WTC11 (cell line): ENCODE data around the gene LDLRAD3.

Experiments used
- ELF4 ChIP-seq: sonication (generic); formaldehyde crosslinking; IDR thresholded peaks from 2 replicates; pipeline ENCODE4 v1.8.1; 2022; ENCODE audit warnings: low read depth, mild to moderate bottlenecking, moderate library complexity, missing genetic modification reagents
- MXD4 ChIP-seq: fragments of 250-450 bp; sonication (Bioruptor Pico); IDR thresholded peaks from 2 replicates; pipeline ENCODE4 v1.8.0; 2021; ENCODE audit warnings: mild to moderate bottlenecking, moderate library complexity, borderline replicate concordance
- NFYB ChIP-seq: sonication (generic); formaldehyde crosslinking; conservative IDR thresholded peaks from 2 replicates; pipeline ENCODE4 v1.8.0; 2022; ENCODE audit warnings: low read depth, missing genetic modification reagents
- TF ChIP-seq, protein P1 (sequence below): sonication (generic); formaldehyde crosslinking; IDR thresholded peaks from 2 replicates; pipeline ENCODE4 v1.8.1; 2023; ENCODE audit warnings: mild to moderate bottlenecking, moderate library complexity, missing genetic modification reagents

DNA sequence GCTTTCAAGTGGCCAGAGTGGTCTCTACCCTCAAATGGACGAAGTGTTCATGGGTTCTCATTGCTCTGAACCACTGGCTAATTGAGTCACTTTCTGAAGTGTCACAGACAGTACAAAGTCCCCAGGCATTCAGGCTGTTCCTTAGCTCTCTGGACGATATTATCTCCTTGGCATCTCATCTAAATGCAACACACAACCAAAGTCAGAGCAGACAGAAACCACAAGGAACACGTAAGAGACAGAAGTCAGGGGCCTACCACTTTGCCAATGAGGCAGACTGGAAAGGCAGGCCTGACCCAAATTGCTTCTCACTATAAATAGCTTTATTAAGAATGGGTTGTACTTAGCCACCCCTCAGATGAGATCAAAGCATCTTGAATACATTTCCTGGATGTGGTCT, 29.0 kb upstream of the LDLRAD3 start:
- no peak for TF ChIP-seq ELF4
- no peak for TF ChIP-seq NFYB (CRISPR knock-in tag)
- no peak for TF ChIP-seq MXD4 (CRISPR knock-in tag)
- TF ChIP-seq, protein P1, sequence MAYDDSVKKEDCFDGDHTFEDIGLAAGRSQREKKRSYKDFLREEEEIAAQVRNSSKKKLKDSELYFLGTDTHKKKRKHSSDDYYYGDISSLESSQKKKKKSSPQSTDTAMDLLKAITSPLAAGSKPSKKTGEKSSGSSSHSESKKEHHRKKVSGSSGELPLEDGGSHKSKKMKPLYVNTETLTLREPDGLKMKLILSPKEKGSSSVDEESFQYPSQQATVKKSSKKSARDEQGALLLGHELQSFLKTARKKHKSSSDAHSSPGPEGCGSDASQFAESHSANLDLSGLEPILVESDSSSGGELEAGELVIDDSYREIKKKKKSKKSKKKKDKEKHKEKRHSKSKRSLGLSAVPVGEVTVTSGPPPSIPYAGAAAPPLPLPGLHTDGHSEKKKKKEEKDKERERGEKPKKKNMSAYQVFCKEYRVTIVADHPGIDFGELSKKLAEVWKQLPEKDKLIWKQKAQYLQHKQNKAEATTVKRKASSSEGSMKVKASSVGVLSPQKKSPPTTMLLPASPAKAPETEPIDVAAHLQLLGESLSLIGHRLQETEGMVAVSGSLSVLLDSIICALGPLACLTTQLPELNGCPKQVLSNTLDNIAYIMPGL (CRISPR knock-in tag), result no peak
